Lung (tissue), 12 donors: Measurements from ENCODE around the gene XRCC6. TPM values are rescaled to one million over a fixed set of nuclear protein-coding genes. Genes with fewer than 3 reads are reported as not detected.
"Not testable (repeated sequence)": the region's sequence is repeated elsewhere in the genome, so short reads cannot be mapped to it uniquely, and the experiment has no call there.

Source experiments
- ATAC-seq: fragments of 200-7000 bp; cut with Tn5 transposase; one replicate; pipeline ENCODE4 v1.9.1; 2020; ENCODE audit warnings: moderate number of reproducible peaks; ENCODE audit not compliant: insufficient read depth, low FRiP score
- DNase-seq, 3 donors: peaks; one replicate each; pipeline ENCODE4 v3.0.0-alpha.2; 2013 to 2017
- H3K27ac ChIP-seq, 2 donors: one replicate each; pipeline ENCODE4 v1.5.1; 2013; ENCODE audit warnings: mild to moderate bottlenecking in 2 of 2, moderate library complexity in 2 of 2, control low read depth in 1 of 2, inconsistent platforms in 1 of 2, low read depth in 1 of 2, low read length in 1 of 2
- H3K27me3 ChIP-seq, 3 donors: one replicate each; pipeline ENCODE4 v1.5.1; 2013; ENCODE audit warnings: low read length in 2 of 3; ENCODE audit not compliant: control insufficient read depth in 3 of 3, insufficient read depth in 3 of 3
- H3K36me3 ChIP-seq, 4 donors: one replicate each; pipeline ENCODE4 v1.5.1; 2013; ENCODE audit warnings: low read length in 4 of 4, mild to moderate bottlenecking in 1 of 4, moderate library complexity in 1 of 4; ENCODE audit not compliant: control insufficient read depth in 4 of 4, insufficient read depth in 4 of 4
- H3K4me1 ChIP-seq, 5 donors: one replicate each; pipeline ENCODE4 v1.5.1; 2013; ENCODE audit warnings: low read length in 5 of 5, mild to moderate bottlenecking in 2 of 5, moderate library complexity in 1 of 5; ENCODE audit not compliant: control insufficient read depth in 5 of 5, insufficient read depth in 5 of 5
- H3K4me3 ChIP-seq: one replicate; pipeline ENCODE4 v1.5.1; 2013; ENCODE audit warnings: mild to moderate bottlenecking, control low read depth, moderate library complexity
- H3K9ac ChIP-seq, 2 donors: one replicate each; pipeline ENCODE4 v1.5.1; 2013; ENCODE audit warnings: low read length in 2 of 2, control low read depth in 1 of 2; ENCODE audit not compliant: insufficient read depth in 1 of 2
- H3K9me3 ChIP-seq, 4 donors: one replicate each; pipeline ENCODE4 v1.5.1; 2013; ENCODE audit warnings: low read length in 3 of 4, mild to moderate bottlenecking in 1 of 4, moderate library complexity in 1 of 4; ENCODE audit not compliant: control insufficient read depth in 4 of 4, insufficient read depth in 3 of 4
- WGBS, 2 donors: extraction: QIAGEN DNeasy Blood & Tissue Kit; methylation state at CpG; one replicate each; pipeline ENCODE4 v1.1.7; 2013; 5-methylcytosine and 5-hydroxymethylcytosine counted together
- polyA plus RNA-seq, 2 donors: library from polyadenylated mRNA; stranded (reverse); fragments of 200-250 nt; gene quantifications; one replicate each; pipeline ENCODE4 v1.2.1, GENCODE V29; 2013
- total RNA-seq, 2 donors: library from RNA; depleted of rRNA in 1 of 2; stranded (reverse); fragments of >200 nt in 1 of 2; gene quantifications; one replicate each; pipeline ENCODE4 v1.2.1, GENCODE V29; 2014 to 2021
- TF ChIP-seq, protein P1 (sequence below): IDR thresholded peaks from 2 replicates; pipeline ENCODE4 v1.5.1; 2012; ENCODE audit warnings: mild to moderate bottlenecking; ENCODE audit errors: control extremely low read depth, extremely low read depth
- donor health status: control.
- donor health status: control.
- donor health status: Bipolar disorder and iron deficiency.
- donor health status: healthy.
- donor health status: DM: yes; HTN: yes; CAD: no.

XRCC6 gene
- total and polyA plus RNA-seq, 4 donors: 149 to 235 (median 194) TPM

DNA sequence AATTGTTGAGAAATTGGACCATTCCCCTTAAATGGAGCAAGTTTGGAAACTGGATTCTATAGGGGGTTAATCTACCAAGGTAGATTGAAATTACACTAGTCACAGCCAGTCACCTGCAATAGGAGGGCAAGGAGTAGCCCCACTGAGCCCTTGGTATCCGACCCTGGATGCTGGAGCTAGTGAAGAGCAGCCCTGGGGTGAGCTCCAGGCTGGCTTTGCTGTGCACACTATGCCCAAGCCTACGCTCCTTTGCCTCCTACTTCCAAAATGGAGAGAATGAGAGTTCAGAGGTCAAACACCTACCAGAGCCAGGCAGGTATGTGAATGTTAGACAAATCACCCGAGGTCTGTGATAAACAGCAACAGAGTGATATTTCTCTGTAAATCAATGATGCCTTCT is 43.9 kb downstream of the XRCC6 start:
- DNase-seq: no peak
- H3K36me3 ChIP-seq: peaks cover 28 to 35% (median 29%) of the 10 kb centered on the region in 4 donors
- no peak overlapping the region for H3K27ac ChIP-seq
- no peaks in the 10 kb centered on the region for H3K27me3 ChIP-seq
- WGBS, 2 donors: 91 to 93% methylated on average over 3 of the region's 3 CpGs
- no peaks in the 10 kb centered on the region for H3K9me3 ChIP-seq
- H3K9ac ChIP-seq: no peak overlapping the region
- peaks cover 0 to 5% (median 0%) of the 10 kb centered on the region in 5 donors for H3K4me1 ChIP-seq
- TF ChIP-seq, protein P1, sequence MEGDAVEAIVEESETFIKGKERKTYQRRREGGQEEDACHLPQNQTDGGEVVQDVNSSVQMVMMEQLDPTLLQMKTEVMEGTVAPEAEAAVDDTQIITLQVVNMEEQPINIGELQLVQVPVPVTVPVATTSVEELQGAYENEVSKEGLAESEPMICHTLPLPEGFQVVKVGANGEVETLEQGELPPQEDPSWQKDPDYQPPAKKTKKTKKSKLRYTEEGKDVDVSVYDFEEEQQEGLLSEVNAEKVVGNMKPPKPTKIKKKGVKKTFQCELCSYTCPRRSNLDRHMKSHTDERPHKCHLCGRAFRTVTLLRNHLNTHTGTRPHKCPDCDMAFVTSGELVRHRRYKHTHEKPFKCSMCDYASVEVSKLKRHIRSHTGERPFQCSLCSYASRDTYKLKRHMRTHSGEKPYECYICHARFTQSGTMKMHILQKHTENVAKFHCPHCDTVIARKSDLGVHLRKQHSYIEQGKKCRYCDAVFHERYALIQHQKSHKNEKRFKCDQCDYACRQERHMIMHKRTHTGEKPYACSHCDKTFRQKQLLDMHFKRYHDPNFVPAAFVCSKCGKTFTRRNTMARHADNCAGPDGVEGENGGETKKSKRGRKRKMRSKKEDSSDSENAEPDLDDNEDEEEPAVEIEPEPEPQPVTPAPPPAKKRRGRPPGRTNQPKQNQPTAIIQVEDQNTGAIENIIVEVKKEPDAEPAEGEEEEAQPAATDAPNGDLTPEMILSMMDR: no peak
- no peak for ATAC-seq
- H3K4me3 ChIP-seq: no peak overlapping the region

DNA sequence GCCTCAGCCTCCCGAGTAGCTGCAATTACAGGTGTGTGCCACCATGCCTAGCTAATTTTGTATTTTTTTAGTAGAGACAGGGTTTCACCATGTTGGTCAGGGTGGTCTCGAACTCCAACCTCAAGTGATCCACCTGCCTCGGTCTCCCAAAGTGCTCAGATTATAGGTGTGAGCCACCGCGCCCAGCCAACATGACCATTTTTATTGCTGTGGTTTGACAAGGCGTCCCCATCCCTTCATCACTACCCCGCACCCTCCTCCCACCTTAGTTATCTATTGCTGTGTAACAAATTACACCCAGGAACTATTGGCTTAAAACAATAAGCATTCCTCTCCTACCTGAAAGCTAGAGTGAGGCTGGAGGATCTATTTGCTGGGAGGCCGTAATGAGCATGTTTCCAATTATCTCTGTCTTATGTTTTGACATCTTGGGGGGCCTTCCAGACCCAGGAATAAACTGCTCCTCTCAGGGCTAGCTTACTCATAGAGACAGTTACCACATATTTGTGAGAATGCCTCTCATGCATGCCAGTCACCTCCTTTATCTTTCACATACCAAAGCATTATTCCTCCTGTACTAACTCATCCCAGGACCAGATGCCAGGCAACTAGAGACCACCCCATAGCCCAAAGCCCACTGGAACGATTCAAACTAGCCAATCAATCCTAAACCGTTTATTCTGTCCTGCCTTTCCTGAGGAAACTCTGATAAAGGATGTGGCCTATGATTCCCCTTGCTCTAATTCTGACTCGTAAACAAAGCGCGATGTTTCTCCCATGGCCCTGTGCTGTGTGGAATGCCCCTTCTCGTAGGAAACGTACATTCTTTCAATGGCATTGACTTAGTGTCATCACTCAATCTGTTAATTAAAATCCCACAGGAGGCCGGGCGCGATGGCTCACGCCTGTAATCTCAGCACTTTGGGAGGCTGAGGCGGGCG is 48.1 kb downstream of the XRCC6 start:
- no peak overlapping the region for H3K4me3 ChIP-seq
- WGBS, 2 donors: 79 to 86% methylated on average over 21 of the region's 21 CpGs
- H3K27me3 ChIP-seq: no peaks in the 10 kb centered on the region
- TF ChIP-seq, protein P1: no peak
- peaks cover 0 to 5% (median 0%) of the 10 kb centered on the region in 5 donors for H3K4me1 ChIP-seq
- peak in 1 of 3 donors; percentile 12 for DNase-seq
- no peak for ATAC-seq
- no peak overlapping the region for H3K9ac ChIP-seq
- peaks cover 6 to 18% (median 13%) of the 10 kb centered on the region in 4 donors for H3K36me3 ChIP-seq
- peak overlapping the region in 1 of 2 donors; percentile 45 for H3K27ac ChIP-seq
- no peaks in the 10 kb centered on the region for H3K9me3 ChIP-seq

DNA sequence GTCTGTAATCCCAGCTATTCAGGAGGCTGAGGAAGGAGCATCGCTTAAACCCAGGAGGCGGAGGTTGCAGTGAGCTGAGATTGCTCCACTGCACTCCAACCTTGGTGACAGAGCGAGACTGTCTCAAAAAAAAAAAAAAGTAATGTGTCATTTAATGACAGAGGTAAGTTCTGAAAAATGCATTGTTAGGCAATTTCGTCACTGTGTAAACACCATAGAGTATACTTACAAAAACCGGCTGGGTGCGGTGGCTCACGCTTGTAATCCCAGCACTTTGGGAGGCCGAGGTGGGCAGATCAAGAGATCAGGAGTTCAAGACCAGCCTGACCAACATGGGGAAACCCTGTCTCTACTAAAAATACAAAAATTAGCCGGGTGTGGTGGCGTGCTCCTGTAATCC is 51.0 kb downstream of the XRCC6 start:
- H3K27ac ChIP-seq, H3K9ac ChIP-seq, H3K4me1 ChIP-seq, H3K9me3 ChIP-seq, ATAC-seq, H3K4me3 ChIP-seq, H3K27me3 ChIP-seq: not testable (repeated sequence)
- WGBS, 2 donors: 71 to 85% methylated on average over 10 of the region's 10 CpGs
- peak in 1 of 3 donors; percentile 16 for DNase-seq
- peaks cover 9 to 14% (median 11%) of the 10 kb centered on the region in 4 donors for H3K36me3 ChIP-seq

DNA sequence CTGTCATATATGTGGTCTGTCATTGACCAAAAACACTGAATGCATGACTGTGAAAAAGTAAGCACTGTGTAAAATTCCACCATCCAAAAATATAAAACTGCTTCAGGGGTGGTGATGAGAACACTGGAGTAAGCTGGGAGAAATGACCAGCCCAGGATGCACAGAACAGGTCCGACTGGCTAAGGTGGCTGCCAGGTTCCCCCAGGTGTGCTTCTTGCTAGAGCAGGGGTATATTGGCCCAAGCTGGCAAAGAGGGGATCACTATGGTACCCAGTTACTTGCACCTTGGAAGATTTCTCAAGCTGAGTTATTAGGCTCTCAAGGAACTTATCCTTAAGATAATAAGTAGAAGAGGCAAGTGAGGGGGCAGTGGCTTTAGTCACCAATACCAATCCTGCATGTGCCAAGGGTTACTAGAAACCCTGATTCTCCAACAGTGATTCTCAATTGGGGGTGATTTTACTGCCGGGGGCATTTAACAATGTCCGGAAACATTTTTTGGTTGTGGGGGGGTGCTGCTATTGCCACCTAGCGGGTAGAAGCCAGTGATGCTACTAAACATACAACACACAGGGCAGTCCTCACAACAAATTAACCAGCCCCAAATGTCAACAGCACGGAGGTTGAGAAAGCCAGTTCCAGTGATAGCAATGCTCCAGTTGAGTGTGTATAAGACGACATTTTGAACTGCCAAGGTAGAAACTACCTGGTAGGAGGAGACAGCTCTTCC is 51.9 kb downstream of the XRCC6 start:
- TF ChIP-seq, protein P1: no peak
- ATAC-seq: no peak
- Histone ChIP-seq H3K9me3 (no peaks in the 10 kb centered on the region), H3K27ac (no peak overlapping the region), H3K36me3 (peaks cover 9 to 17% (median 12%) of the 10 kb centered on the region in 4 donors), H3K4me3 (no peak overlapping the region), H3K4me1 (peaks cover 0 to 3% (median 0%) of the 10 kb centered on the region in 5 donors), H3K27me3 (no peaks in the 10 kb centered on the region), H3K9ac (no peak overlapping the region)
- 78 to 81% methylated on average over 6 of the region's 6 CpGs for WGBS, 2 donors
- DNase-seq: no peak
